IPS DF 19.7 (cell line): ENCODE data around the gene CENPW.

Source experiments
- DNase-seq: peaks from one replicate; pipeline ENCODE4 v3.0.0-alpha.2; 2013; ENCODE audit warnings: low read depth, low spot score

The CENPW gene

DNA sequence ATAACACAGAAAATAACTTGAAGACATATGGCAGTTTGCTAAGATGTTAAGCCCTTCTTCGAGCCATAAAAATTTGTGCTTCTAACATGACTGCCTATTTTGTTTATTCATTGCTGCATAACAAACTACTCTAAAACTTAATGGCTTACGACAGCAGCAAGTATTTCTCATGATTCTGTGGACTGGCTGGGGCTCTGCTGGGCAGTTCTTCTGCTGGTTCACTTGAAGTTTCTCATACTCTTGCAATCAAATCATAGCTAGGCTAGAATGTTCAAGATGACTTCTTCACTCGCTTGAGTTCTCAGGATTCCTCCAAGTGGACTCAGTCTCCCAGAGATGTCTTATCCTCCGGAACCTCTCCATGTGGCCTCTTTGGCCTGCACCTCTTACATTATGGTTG lies 33.4 kb downstream of the CENPW start:
- no peak for DNase-seq

DNA sequence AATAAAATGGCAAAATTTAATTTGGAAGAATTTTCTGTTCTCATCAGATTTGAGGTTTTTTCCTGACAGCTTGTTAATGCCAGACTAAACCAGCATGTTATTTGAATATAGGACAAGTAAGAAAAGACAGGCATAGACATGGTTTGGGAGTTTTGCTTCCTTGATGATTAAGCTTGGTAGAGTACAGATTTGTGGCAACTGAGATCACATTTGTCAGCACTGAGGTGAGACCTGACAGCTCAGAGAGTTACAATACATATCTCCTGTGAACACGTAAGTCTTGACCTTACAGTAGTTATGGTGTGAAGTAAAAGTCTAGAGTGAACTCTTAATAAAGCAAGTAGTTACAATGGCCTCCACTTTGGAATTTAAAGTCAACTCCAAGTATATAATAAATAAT lies 34.5 kb downstream of the CENPW start:
- no peak for DNase-seq

DNA sequence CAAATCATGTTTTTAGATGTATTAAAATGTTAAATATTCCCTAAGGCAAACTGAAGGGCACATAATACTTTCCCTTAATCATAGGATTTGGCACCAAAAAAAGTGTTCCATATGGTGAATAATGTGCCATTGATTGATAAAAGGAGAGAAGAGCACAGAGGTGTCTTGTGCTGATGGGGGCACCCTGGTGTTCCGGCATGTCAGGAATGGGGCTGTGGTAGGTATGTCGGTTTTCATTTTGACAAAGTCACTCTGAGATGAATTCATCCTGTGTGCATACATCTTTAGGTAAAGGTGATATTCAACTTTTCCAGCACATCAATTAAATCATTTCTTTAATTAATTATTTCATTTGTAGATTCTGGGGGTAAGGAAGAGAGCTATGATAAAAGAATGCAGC lies 36.8 kb downstream of the CENPW start:
- peak; percentile 5 for DNase-seq

DNA sequence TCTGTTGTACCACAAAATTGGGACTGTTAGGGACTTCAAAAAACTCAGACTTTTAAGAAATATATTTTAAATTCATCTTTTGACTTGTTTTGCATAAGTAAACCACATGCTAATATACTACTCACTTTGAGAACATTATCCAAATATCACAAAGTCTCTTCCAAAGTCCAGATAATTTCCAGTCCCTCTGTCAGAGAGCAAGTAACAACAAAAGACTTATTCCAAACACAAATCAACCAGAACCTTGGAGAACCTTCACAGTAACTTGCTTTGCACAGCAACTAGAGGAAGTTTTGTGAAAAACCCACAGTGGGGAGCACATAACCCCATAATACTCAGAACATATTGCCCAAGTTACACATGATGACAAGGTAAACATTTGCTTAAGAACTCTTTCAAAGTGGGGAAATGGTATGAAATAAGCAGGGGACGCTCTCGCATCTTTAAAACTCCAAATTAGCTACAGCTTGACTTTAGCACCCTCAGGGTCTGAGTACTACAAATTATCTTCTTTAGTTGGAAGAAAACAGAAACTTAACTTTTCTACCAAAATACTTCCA lies 37.8 kb downstream of the CENPW start:
- no peak for DNase-seq

DNA sequence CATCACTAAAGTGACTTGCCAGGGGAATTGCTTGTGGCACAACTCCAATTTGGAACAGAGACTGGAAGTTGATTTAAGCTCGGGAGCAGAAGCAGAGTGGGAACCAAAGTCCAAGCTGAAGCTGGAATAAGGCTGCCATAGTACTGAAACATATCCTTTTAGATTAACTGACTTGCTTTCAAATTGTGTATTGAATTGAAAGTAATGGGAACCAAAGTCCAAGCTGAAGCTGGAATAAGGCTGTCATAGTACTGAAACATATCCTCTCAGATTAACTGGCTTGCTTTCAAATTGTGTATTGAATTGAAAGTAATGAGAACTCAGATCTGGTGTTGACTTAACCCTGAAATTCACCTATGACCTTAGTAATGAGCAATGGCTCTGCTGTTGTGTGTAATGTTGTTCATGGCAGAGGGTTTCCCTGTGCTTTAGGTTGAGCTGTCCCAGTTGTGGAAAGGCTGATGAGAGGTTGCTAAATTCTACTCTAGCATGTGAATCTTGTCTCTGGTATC lies 40.2 kb downstream of the CENPW start:
- DNase-seq: no peak

DNA sequence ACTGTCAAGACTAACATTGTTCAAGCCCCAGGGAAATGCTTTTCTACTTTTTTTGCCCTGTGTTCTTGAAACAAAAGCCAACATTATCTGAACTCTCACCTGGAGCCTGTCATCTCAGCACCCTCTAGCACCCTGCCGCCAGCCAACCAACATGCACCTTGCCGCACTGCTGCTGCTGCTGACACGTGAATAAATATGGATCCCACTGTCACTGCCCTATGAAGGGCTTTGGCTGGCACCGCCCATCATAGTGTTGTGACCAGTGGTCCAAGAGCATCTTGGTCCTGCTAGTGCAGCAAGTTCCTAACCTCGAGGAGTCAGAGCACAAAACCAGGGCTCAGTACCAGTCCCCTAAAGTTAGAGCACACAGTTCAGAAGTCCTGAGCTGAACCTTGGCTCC lies 41.6 kb downstream of the CENPW start:
- DNase-seq: no peak

DNA sequence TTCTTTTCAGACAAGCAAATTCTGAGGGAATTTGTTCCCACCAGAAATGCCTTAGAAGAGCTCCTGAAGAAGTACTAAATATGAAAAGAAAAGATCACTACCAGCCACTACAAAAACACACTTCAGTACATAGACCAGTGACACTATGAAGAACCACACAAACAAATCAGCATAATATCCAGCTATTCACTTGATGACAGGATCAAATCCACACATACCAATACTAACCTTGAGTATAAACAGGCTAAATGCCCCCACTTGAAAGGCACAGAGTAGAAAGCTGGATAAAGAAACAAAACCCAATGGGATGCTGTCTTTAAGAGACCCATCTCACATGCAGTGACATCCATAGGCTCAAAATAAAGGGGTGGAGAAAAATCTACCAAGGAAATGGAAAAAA lies 43.3 kb downstream of the CENPW start:
- DNase-seq: no peak

DNA sequence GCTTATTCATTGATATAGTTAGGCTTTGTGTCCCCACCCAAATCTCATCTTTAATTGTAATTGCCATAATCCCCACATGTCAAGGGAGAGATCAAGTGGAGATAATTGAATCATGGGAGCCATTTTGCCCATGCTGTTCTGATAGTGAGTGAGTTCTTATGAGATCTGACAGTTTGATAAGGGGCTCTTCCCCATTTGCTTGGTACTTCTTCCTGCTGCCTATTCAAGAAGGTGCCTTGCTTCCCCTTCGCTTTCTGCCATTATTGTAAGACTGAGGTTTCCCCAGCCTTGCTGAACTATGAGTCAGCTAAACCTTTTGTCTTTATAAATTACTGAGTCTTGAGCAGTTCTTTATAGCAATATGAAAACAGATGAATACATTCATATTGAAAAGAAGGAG lies 45.6 kb downstream of the CENPW start:
- DNase-seq: no peak

DNA sequence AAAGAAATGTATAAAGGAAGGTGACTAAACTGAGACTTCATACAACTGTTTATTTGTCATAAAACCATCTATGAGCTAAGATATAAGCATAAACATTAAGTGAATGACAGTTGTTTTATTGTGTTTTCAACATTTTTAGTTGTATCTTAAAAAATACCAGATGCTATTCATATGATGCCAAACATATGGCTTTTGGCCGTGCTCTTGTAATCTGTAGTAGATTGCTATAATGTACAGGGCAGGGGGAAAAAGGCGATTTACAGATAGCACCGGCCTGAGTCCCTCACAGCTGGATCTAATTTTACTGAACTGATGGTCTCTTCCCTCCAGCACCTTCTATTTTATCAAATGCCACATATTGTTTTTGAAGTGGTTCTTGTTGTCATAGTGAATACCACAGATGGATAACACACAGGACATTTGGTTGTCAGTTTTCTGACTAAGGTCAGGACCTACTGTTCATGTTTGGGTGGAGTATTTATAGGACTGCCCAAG lies 48.2 kb downstream of the CENPW start:
- DNase-seq: no peak

DNA sequence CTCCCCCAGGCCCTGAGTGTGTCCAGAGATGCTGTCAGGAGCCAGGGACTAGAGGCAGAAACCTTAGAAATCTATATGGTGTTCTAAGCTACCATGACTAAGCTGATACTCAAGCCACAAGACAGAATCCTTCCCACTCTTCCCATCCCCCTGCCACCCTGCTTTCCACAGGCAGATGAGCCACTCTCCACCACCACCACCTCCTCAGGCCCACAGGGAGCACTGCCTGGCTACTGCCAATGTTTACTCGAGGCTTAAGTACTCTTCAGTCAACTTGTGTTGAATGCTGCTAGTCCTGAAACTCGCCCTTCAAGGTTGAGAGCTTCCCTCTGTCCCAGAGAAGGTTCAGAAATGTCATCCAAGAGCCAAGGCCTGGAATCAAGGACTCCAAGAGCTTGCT lies 56.2 kb downstream of the CENPW start:
- no peak for DNase-seq
